AG09319 (cell line): Measurements from ENCODE around the gene MLIP.

Experiments
- DNase-seq: peaks from one replicate; pipeline ENCODE4 v3.0.0-alpha.2; 2010; ENCODE audit warnings: low read depth; ENCODE audit errors: extremely low read depth
- CTCF ChIP-seq: IDR thresholded peaks from 2 replicates; pipeline ENCODE4 v1.5.1; 2011; ENCODE audit warnings: low read depth, mild to moderate bottlenecking, inconsistent platforms, low read length, moderate library complexity

MLIP gene

GRCh38 chr6:54289426-54289825, 178.2 kb downstream of the MLIP start:
- TF ChIP-seq CTCF: no peak
- DNase-seq: no peak

GRCh38 chr6:54291146-54291545, 179.9 kb downstream of the MLIP start:
- no peak for TF ChIP-seq CTCF
- DNase-seq: no peak

- TF ChIP-seq CTCF: no peak
- no peak for DNase-seq
Observed at GRCh38 chr6:54291738-54292137, 180.5 kb downstream of the MLIP start.

- DNase-seq: no peak
- TF ChIP-seq CTCF: no peak
Observed at GRCh38 chr6:54294965-54295532, 183.8 kb downstream of the MLIP start.

DNA sequence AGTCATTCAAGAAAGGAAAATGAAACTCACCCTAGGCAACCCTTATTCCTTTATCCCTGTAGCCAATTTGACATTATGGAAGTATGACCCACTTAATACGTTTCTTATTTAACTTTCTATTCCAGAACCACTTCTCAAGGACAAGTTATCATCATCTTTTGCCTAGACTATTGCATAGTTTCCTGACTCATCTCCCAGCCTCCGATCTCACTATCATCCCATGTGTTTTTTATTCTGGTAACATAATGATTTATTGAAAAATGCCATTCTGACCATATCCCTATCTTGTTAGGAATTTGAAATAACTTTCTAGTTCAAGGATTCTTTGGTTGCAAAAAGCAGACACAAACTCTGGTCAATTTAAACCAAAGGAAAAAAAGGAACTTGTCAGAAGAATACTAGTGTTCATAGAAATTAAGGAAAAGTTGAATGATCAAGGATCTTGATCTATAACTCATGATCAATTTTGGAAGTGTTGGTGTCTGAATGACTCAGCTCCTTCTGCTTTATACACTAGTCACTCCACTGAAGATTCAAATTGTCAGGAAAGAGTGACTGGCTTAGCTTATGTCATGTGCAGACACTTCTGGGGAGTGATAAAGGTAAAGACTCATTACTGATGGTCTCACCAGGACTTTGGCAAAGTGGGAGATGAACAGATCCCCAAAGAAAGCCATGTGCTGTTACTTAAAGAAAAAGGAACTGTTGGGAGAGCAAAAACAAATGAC, 188.5 kb downstream of the MLIP start:
- DNase-seq: no peak
- TF ChIP-seq CTCF: no peak

GRCh38 chr6:54301770-54302169, 190.5 kb downstream of the MLIP start:
- no peak for TF ChIP-seq CTCF
- no peak for DNase-seq

GRCh38 chr6:54307439-54307910, 196.2 kb downstream of the MLIP start:
- TF ChIP-seq CTCF: no peak
- DNase-seq: no peak
